Transverse colon (tissue), 4 donors: ENCODE results near the gene MYH14. TPM values are rescaled to one million over a fixed set of nuclear protein-coding genes. Genes with fewer than 3 reads are reported as not detected.
A peak's percentile ranks its signal among the peaks of the same experiment; 100 is the strongest.
"Not testable (repeated sequence)": the region's sequence is repeated elsewhere in the genome, so short reads cannot be mapped to it uniquely, and the experiment has no call there.

Experiments
- DNase-seq: peaks from one replicate; pipeline ENCODE4 v3.0.0-alpha.2; 2019
- H3K27ac ChIP-seq, 4 donors: fragments of 200-600 bp; sonication (generic); 2 replicates each; pipeline ENCODE4 v1.5.1; 2016 to 2018; ENCODE audit warnings: inconsistent platforms in 4 of 4
- H3K27me3 ChIP-seq: fragments of 200-600 bp; sonication (generic); 2 replicates; pipeline ENCODE4 v1.5.1; 2017; ENCODE audit warnings: inconsistent platforms
- H3K36me3 ChIP-seq, 4 donors: fragments of 200-600 bp; sonication (generic); 2 replicates each; pipeline ENCODE4 v1.5.1; 2017 to 2019; ENCODE audit warnings: inconsistent platforms in 4 of 4
- H3K4me1 ChIP-seq, 4 donors: fragments of 200-600 bp; sonication (generic); 2 replicates each; pipeline ENCODE4 v1.5.1; 2017 to 2020; ENCODE audit warnings: inconsistent platforms in 4 of 4
- H3K4me3 ChIP-seq, 4 donors: fragments of 200-600 bp; sonication (generic); 1 replicate in 1 of 4; 2 replicates in 3 of 4; pipeline versions ENCODE4 v1.5.1 to v1.6.1; 2017 to 2019; ENCODE audit warnings: inconsistent platforms in 4 of 4
- H3K9me3 ChIP-seq, 2 donors: fragments of 200-600 bp; sonication (generic); 2 replicates each; pipeline ENCODE4 v1.5.1; 2017 to 2019; ENCODE audit warnings: inconsistent platforms in 2 of 2
- CTCF ChIP-seq, 5 experiments: fragments of 200-600 bp in 3 of 5; fragments of 450-650 bp in 2 of 5; sonication (generic) in 3 of 5; IDR thresholded peaks; 1 replicate in 2 of 5; 2 replicates in 3 of 5; pipeline ENCODE4 v1.5.1; 2016 to 2017; ENCODE audit warnings: antibody characterized with exemption in 5 of 5, inconsistent platforms in 3 of 5, mild to moderate bottlenecking in 2 of 5, moderate library complexity in 1 of 5
- EP300 ChIP-seq: sonication (generic); formaldehyde crosslinking; IDR thresholded peaks from one replicate; pipeline ENCODE4 v1.6.1; 2017; ENCODE audit warnings: antibody characterized with exemption, low read depth
- POLR2A ChIP-seq: fragments of 450-650 bp; IDR thresholded peaks from one replicate; pipeline ENCODE4 v1.6.1; 2016; ENCODE audit warnings: antibody characterized with exemption, mild to moderate bottlenecking, moderate library complexity
- POLR2AphosphoS5 ChIP-seq, 3 donors: sonication (generic); formaldehyde crosslinking; IDR thresholded peaks; one replicate each; pipeline ENCODE4 v1.6.1; 2016; ENCODE audit warnings: antibody characterized with exemption in 3 of 3
- WGBS, 2 donors: methylation state at CpG; one replicate each; pipeline ENCODE4 v1.1.5; 2018; ENCODE audit warnings: low coverage in 1 of 2; 5-methylcytosine and 5-hydroxymethylcytosine counted together
- in situ Hi-C, 4 donors: fragments of 200-750 bp; cut with MboI; loops; one replicate each; pipeline versions ENCODE4 v1.15.0 to v1.15.1; 2017; ENCODE audit warnings: low sequenced_read_pairs in 3 of 4, low pct_ligation_motif_present in 1 of 4, low pct_unique_long_range_greater_than_20kb in 1 of 4
- intact Hi-C: fragments of 100-400 bp; cut with DNase I; formaldehyde crosslinking; loops from one replicate; pipeline ENCODE4 v1.15.1; 2023; ENCODE audit warnings: low total_unique reads
- total RNA-seq, 4 donors: library from RNA; depleted of rRNA; stranded (reverse); fragments of >200 nt; gene quantifications; one replicate each; pipeline ENCODE4 v1.1.0, GENCODE V29; 2016

Gene MYH14
- total RNA-seq, 4 donors from 2014 or later, result 321 to 814 (median 393) TPM

- Histone ChIP-seq H3K27me3 (peaks cover 72% of the 10 kb centered on the region), H3K4me1 (peaks cover 3 to 51% (median 38%) of the 10 kb centered on the region in 4 donors), H3K9me3 (no peaks in the 10 kb centered on the region), H3K4me3 (peak overlapping the region in 2 of 4 donors; percentile 30 to 49), H3K36me3 (no peaks in the 10 kb centered on the region), H3K27ac (no peak overlapping the region)
- TF ChIP-seq POLR2A (no peak), EP300 (no peak), CTCF (IDR thresholded peaks at IDR 0.05) (no peak), POLR2AphosphoS5 (IDR thresholded peaks at IDR 0.05) (no peak)
- no peak for DNase-seq
- intact Hi-C loops (no loop called here), in situ Hi-C loops (no loop called here)
- 0% methylated on average over 2 of the region's 104 CpGs; no CpG with 5 or more reads in 1 of the 2 donors for WGBS, 2 donors
These were observed 124.9 kb downstream of the MYH14 start for GRCh38 chr19:50328224-50328872.

- TF ChIP-seq CTCF (IDR thresholded peaks at IDR 0.05) (peak in 1 of 5 experiments; percentile 11), EP300 (no peak)
- in situ Hi-C loops (no loop called here), intact Hi-C loops (no loop called here)
- H3K27ac ChIP-seq, result no peak overlapping the region
- H3K9me3 ChIP-seq, result no peaks in the 10 kb centered on the region
- H3K4me3 ChIP-seq, result peak overlapping the region in 2 of 4 donors; percentile 30 to 49
- 0% methylated on average over 1 of the region's 40 CpGs; no CpG with 5 or more reads in 1 of the 2 donors for WGBS, 2 donors
- DNase-seq, result no peak
- peaks cover 3 to 54% (median 41%) of the 10 kb centered on the region in 4 donors for H3K4me1 ChIP-seq
- no peaks in the 10 kb centered on the region for H3K36me3 ChIP-seq
- H3K27me3 ChIP-seq, result peaks cover 72% of the 10 kb centered on the region
These were observed 125.4 kb downstream of the MYH14 start for GRCh38 chr19:50328873-50329145.

GRCh38 chr19:50329146-50329925 is 125.9 kb downstream of the MYH14 start, which contains the start of gene KCNC3:
Gene KCNC3 (minus strand): TSS chr19:50329377. CDS start chr19:50329082, 295 bp downstream.
- Histone ChIP-seq H3K36me3 (no peaks in the 10 kb centered on the region), H3K27ac (peak within 1 kb of the TSS; percentile 27 to 68 (median 48)), H3K27me3 (peaks cover 72% of the 10 kb centered on the region), H3K4me3 (peak within 1 kb of the TSS in 2 of 4 donors; percentile 30 to 49), H3K4me1 (peaks cover 3 to 57% (median 45%) of the 10 kb centered on the region in 4 donors), H3K9me3 (no peaks in the 10 kb centered on the region)
- TF ChIP-seq CTCF (IDR thresholded peaks at IDR 0.05) (no peak), POLR2A (peak; percentile 37), EP300 (no peak), POLR2AphosphoS5 (IDR thresholded peaks at IDR 0.05) (peak in 2 of 3 donors; percentile 21 to 35)
- WGBS, 2 donors, result 0 to 2% methylated on average over 8 to 41 of the region's 43 CpGs
- intact Hi-C loops, result no loop called here
- DNase-seq, result peak; percentile 99
- in situ Hi-C loops, result no loop called here

- Histone ChIP-seq H3K27ac (peak overlapping the region; percentile 27 to 68 (median 48)), H3K4me3 (peak overlapping the region in 2 of 4 donors; percentile 2 to 42), H3K4me1 (peaks cover 3 to 57% (median 45%) of the 10 kb centered on the region in 4 donors), H3K27me3 (peaks cover 72% of the 10 kb centered on the region)
- in situ Hi-C loops, H3K9me3 ChIP-seq, intact Hi-C loops, H3K36me3 ChIP-seq, DNase-seq: not testable (repeated sequence)
- 13 to 14% methylated on average over 12 to 18 of the region's 18 CpGs for WGBS, 2 donors
These were observed 126.5 kb downstream of the MYH14 start for GRCh38 chr19:50329926-50330294.
